Thoracic aorta (tissue), 2 donors: ENCODE results near the gene ETNK1. TPM values are rescaled to one million over a fixed set of nuclear protein-coding genes. Genes with fewer than 3 reads are reported as not detected.

Experiments
- ATAC-seq: fragments of 150-250 bp; one replicate; pipeline ENCODE4 v1.8.0; 2017; ENCODE audit warnings: low read depth; ENCODE audit not compliant: insufficient number of reproducible peaks, low FRiP score
- DNase-seq: peaks from one replicate; pipeline ENCODE4 v3.0.0-alpha.2; 2020; ENCODE audit warnings: low spot score
- H3K27ac ChIP-seq, 2 donors: fragments of 200-600 bp; sonication (generic); 1 replicate in 1 of 2; 2 replicates in 1 of 2; pipeline ENCODE4 v1.5.1; 2016; ENCODE audit warnings: mild to moderate bottlenecking in 2 of 2, moderate library complexity in 2 of 2
- H3K27me3 ChIP-seq: fragments of 200-600 bp; sonication (generic); replicated peaks from 2 replicates; pipeline ENCODE4 v1.6.0; 2016; ENCODE audit warnings: mild to moderate bottlenecking; ENCODE audit not compliant: insufficient read depth
- H3K36me3 ChIP-seq: fragments of 200-600 bp; sonication (generic); one replicate; pipeline ENCODE4 v1.5.1; 2016
- H3K4me1 ChIP-seq, 2 donors: fragments of 200-600 bp; sonication (generic); 1 replicate in 1 of 2; 2 replicates in 1 of 2; pipeline versions ENCODE4 v1.5.1 to v1.6.0; 2016; ENCODE audit warnings: low read depth in 2 of 2, mild to moderate bottlenecking in 1 of 2; ENCODE audit not compliant: control insufficient read depth in 1 of 2
- H3K4me3 ChIP-seq: fragments of 200-600 bp; sonication (generic); 2 replicates; pipeline ENCODE4 v1.5.1; 2016; ENCODE audit warnings: mild to moderate bottlenecking
- H3K9me3 ChIP-seq: fragments of 200-600 bp; sonication (generic); 2 replicates; pipeline ENCODE4 v1.5.1; 2016
- CTCF ChIP-seq: fragments of 200-600 bp; sonication (generic); IDR thresholded peaks from one replicate; pipeline ENCODE4 v1.5.1; 2019; ENCODE audit warnings: antibody characterized with exemption
- total RNA-seq, 2 donors: library from RNA; depleted of rRNA; stranded (reverse); fragments of >200 nt; gene quantifications; one replicate each; pipeline versions ENCODE4 v1.1.0 to v1.2.3, GENCODE V29; 2016

ETNK1 gene
- total RNA-seq, 2 donors from 2014 or later: 24.9 to 38.0 TPM

GRCh38 chr12:22733756-22734155 is 108.8 kb downstream of the ETNK1 start:
- ATAC-seq: no peak

GRCh38 chr12:22738945-22739344 is 114.0 kb downstream of the ETNK1 start:
- Histone ChIP-seq H3K4me1 (peaks cover 5 to 18% of the 10 kb centered on the region in 2 donors), H3K27me3 (no peaks in the 10 kb centered on the region), H3K9me3 (no peaks in the 10 kb centered on the region), H3K36me3 (no peaks in the 10 kb centered on the region), H3K27ac (no peak overlapping the region), H3K4me3 (no peak overlapping the region)
- ATAC-seq (no peak), DNase-seq (no peak)
- TF ChIP-seq CTCF: no peak

More at GRCh38 chr12:22733756-22734155, 108.8 kb downstream of the ETNK1 start:
- no peak for DNase-seq
- peaks cover 18 to 30% of the 10 kb centered on the region in 2 donors for H3K4me1 ChIP-seq
- H3K4me3 ChIP-seq: no peak overlapping the region
- no peaks in the 10 kb centered on the region for H3K27me3 ChIP-seq
- no peaks in the 10 kb centered on the region for H3K9me3 ChIP-seq
- no peak for TF ChIP-seq CTCF
- H3K36me3 ChIP-seq: no peaks in the 10 kb centered on the region
- H3K27ac ChIP-seq: no peak overlapping the region

Other genes with a start within 250 kb of the ETNK1 start
- gene C2CD5, start 80.6 kb upstream of the ETNK1 start, total RNA-seq: 10 to 100 TPM; 41.3 to 60.0 TPM